Measurements from ENCODE around the gene MATN1. TPM values are rescaled to one million over a fixed set of nuclear protein-coding genes. Genes with fewer than 3 reads are reported as not detected.

Gene MATN1
- total RNA-seq, 2 experiments from 2014 or later = 0.34 TPM; not detected in 1

GRCh38 chr1:30749691-30750583, 26.6 kb upstream of the MATN1 start:
- intact Hi-C loops (cut with micrococcal nuclease) = loop anchor here (10.0 kb wide), 1 partner anchor 1185 kb away; the partner anchor contains the start of gene PTP4A2
- POLR2A ChIA-PET = interaction anchor here (1.2 to 3.3 kb wide), 4 partner anchors 8 to 23 kb away, joined by 3 to 29 read pairs (median 4); partner anchors contain the start of gene LAPTM5
- Mint-ChIP-seq H3K27me3 (no peaks in the 10 kb centered on the region), H3K36me3 (peaks cover 22% of the 10 kb centered on the region), H3K4me3 (peak overlapping the region; percentile 68), H3K4me1 (ENCODE audit: low read depth) (peaks cover 97% of the 10 kb centered on the region), H3K27ac (peak overlapping the region; percentile 96), H3K9me3 (no peaks in the 10 kb centered on the region)
- CTCF ChIA-PET = interaction anchor here (0.7 to 9.6 kb wide), 7 partner anchors 9 to 1568 kb away, joined by 3 to 63 read pairs (median 5); partner anchors contain the start of gene SRSF4
- DNase-seq = peak; percentile 83

- peaks cover 98% of the 10 kb centered on the region for H3K4me1 Mint-ChIP-seq (ENCODE audit: low read depth)
- ChIA-PET POLR2A (interaction anchor here (1.2 to 3.3 kb wide), 3 partner anchors 9 to 16 kb away, joined by 3 to 29 read pairs (median 5); partner anchors contain the start of gene LAPTM5), CTCF (interaction anchor here (0.7 to 9.6 kb wide), 9 partner anchors 10 to 1567 kb away, joined by 3 to 63 read pairs (median 4); partner anchors contain the start of gene SRSF4)
- peak; percentile 62 for DNase-seq
- no peaks in the 10 kb centered on the region for H3K27me3 Mint-ChIP-seq
- H3K36me3 Mint-ChIP-seq = peaks cover 22% of the 10 kb centered on the region
- no peaks in the 10 kb centered on the region for H3K9me3 Mint-ChIP-seq
- H3K4me3 Mint-ChIP-seq = peak overlapping the region; percentile 68
- peak overlapping the region; percentile 96 for H3K27ac Mint-ChIP-seq
- intact Hi-C loops (cut with micrococcal nuclease) = no loop called here
Observed at GRCh38 chr1:30748699-30749401, 25.5 kb upstream of the MATN1 start.

DNA sequence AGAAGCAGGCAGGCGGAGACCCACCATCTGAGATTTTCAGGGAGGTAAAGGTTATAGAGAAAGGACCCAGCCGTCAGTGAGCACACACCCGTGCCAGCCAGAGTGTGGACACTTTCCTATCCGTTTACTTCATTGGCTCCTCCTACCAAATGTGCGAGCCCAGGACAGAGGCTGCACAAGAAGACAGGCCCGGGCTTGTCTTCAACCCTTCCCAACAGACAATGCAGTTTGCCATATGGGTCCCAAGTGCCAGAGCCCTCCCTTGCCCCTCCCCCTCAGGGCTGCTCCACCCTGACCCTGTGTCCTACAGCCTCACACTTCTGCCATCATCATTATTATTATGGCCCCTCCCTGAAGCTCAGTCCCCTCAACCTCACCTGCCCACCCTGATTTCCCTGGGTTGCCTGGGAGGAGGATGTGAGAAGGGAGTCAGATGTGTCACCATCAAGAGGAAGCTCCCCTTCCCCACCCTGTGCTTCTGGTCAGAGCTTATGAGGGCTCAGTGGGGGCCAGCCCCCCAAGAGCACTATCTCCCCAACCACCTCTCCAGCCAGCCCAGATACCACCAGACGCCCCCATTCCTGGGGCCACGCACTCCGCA, 24.8 kb upstream of the MATN1 start:
- H3K27ac Mint-ChIP-seq = peak overlapping the region; percentile 96
- H3K4me1 Mint-ChIP-seq (ENCODE audit: low read depth) = peaks cover 98% of the 10 kb centered on the region
- no peak for DNase-seq
- no peaks in the 10 kb centered on the region for H3K9me3 Mint-ChIP-seq
- H3K27me3 Mint-ChIP-seq = no peaks in the 10 kb centered on the region
- intact Hi-C loops (cut with micrococcal nuclease) = no loop called here
- ChIA-PET CTCF (interaction anchor here (0.7 to 9.6 kb wide), 7 partner anchors 12 to 53 kb away, joined by 3 to 63 read pairs (median 4); no protein-coding TSS in a partner anchor), POLR2A (interaction anchor here (2.3 to 3.3 kb wide), 3 partner anchors 9 to 29 kb away, joined by 5 to 29 read pairs (median 9); partner anchors contain the start of gene LAPTM5)
- H3K4me3 Mint-ChIP-seq = peak overlapping the region; percentile 68
- peaks cover 22% of the 10 kb centered on the region for H3K36me3 Mint-ChIP-seq

DNA sequence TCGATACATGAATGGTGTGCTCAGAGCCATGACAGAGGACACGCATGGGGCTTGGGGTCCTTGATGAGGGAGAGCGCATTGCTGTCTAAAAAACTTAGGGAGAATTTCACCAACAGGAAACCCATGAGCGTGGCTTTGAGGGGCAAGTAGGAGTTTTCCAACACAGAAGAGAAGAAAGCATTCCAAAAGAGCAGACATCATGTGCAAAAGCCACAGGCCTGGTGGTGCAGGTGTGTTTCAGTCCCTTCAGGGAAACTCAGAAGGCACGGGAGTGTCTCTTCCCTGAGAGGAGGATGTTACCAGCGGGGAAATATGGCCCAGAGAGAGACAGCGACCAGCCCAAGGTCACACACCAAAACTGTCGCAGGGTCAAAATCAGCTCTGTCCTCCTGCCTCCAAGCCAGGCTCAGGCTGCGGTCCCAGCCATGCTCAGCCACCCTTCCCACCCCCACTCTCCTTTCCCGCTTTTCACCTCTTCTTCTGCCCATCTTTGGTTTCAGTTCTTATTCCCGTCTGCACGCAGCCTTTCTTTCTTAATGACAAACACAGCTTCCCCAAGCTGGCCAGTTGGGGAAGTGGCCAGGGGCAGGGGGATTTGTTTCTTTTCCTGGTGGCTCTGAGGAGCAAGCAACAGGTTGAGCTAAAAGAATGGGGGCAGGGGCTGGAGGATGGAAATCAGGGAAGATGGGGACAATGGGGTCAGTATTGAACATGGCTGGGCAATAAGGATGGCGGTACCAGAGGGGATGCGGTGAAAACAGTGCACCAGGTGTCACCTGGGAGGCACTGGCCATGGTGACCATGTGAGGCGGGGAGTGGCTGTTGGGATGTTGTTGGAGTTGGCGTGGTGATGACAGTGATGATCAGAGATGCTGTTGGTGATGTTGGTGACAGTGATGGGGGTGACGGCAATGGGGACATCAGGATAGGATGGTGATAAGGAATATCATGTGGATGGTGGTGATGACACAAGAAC, 23.9 kb upstream of the MATN1 start:
- no peak for DNase-seq
- peaks cover 99% of the 10 kb centered on the region for H3K4me1 Mint-ChIP-seq (ENCODE audit: low read depth)
- H3K36me3 Mint-ChIP-seq = peaks cover 26% of the 10 kb centered on the region
- peak overlapping the region; percentile 96 for H3K27ac Mint-ChIP-seq
- POLR2A ChIA-PET = interaction anchor here (2.3 to 5.5 kb wide), 3 partner anchors 9 to 28 kb away, joined by 9 to 75 read pairs (median 29); partner anchors contain the start of gene LAPTM5
- intact Hi-C loops (cut with micrococcal nuclease) = no loop called here
- CTCF ChIA-PET = interaction anchor here (1.3 to 9.6 kb wide), 3 partner anchors 14 to 32 kb away, joined by 3 to 63 read pairs (median 31); no protein-coding TSS in a partner anchor
- H3K4me3 Mint-ChIP-seq = peak overlapping the region; percentile 35
- H3K9me3 Mint-ChIP-seq = no peaks in the 10 kb centered on the region
- H3K27me3 Mint-ChIP-seq = no peaks in the 10 kb centered on the region

GRCh38 chr1:30746212-30747032, 23.0 kb upstream of the MATN1 start:
- peak overlapping the region; percentile 96 for H3K27ac Mint-ChIP-seq
- H3K36me3 Mint-ChIP-seq = peaks cover 31% of the 10 kb centered on the region
- ChIA-PET CTCF (interaction anchor here (4.8 to 9.6 kb wide), 4 partner anchors 10 to 36 kb away, joined by 27 to 65 read pairs (median 62); partner anchors contain the start of gene LAPTM5), POLR2A (interaction anchor here (0.5 to 5.5 kb wide), 3 partner anchors 10 to 34 kb away, joined by 3 to 75 read pairs (median 9); partner anchors contain the start of gene LAPTM5)
- H3K9me3 Mint-ChIP-seq = no peaks in the 10 kb centered on the region
- intact Hi-C loops (cut with micrococcal nuclease) = no loop called here
- DNase-seq = no peak
- peak overlapping the region; percentile 35 for H3K4me3 Mint-ChIP-seq
- peaks cover 98% of the 10 kb centered on the region for H3K4me1 Mint-ChIP-seq (ENCODE audit: low read depth)
- H3K27me3 Mint-ChIP-seq = no peaks in the 10 kb centered on the region

DNA sequence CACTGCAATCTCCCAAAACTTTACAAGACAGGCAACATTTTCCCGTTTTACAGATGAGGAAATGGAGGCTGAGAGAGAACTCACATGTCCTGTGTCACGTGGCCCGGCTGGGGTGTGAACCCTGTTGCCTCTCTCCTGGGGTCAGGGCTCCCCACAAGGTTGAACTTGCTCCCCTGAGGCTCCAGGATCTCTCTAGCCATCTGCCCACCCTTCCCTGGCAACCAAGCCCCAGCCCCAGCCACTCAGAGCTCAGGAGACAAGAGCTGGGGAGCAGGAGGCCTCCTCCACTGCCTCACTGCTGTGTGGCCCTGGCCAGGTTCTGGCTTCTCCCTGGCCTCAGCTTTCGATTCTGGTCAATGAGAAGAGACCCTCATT, 22.4 kb upstream of the MATN1 start:
- Mint-ChIP-seq H3K36me3 (peaks cover 37% of the 10 kb centered on the region), H3K27ac (peak overlapping the region; percentile 96), H3K27me3 (no peaks in the 10 kb centered on the region), H3K4me1 (ENCODE audit: low read depth) (peaks cover 98% of the 10 kb centered on the region), H3K4me3 (peak overlapping the region; percentile 35), H3K9me3 (no peaks in the 10 kb centered on the region)
- ChIA-PET CTCF (interaction anchor here (4.8 to 9.6 kb wide), 4 partner anchors 11 to 37 kb away, joined by 27 to 65 read pairs (median 62); partner anchors contain the start of gene LAPTM5), POLR2A (interaction anchor here (2.3 to 5.5 kb wide), 2 partner anchors 11 to 27 kb away, joined by 9 to 75 read pairs; partner anchors contain the start of gene LAPTM5)
- DNase-seq = no peak
- intact Hi-C loops (cut with micrococcal nuclease) = no loop called here

- intact Hi-C loops (cut with micrococcal nuclease) = no loop called here
- Mint-ChIP-seq H3K4me1 (ENCODE audit: low read depth) (peaks cover 98% of the 10 kb centered on the region), H3K27ac (peak overlapping the region; percentile 96), H3K36me3 (peaks cover 42% of the 10 kb centered on the region), H3K9me3 (no peaks in the 10 kb centered on the region), H3K4me3 (peak overlapping the region; percentile 35), H3K27me3 (no peaks in the 10 kb centered on the region)
- CTCF ChIA-PET = interaction anchor here (1.4 to 9.6 kb wide), 5 partner anchors 11 to 37 kb away, joined by 3 to 65 read pairs (median 61); partner anchors contain the start of gene LAPTM5
- DNase-seq = no peak
- POLR2A ChIA-PET = interaction anchor here (0.7 to 5.5 kb wide), 2 partner anchors 11 to 18 kb away, joined by 4 to 75 read pairs; partner anchors contain the start of gene LAPTM5
Observed at GRCh38 chr1:30745156-30745833, 21.9 kb upstream of the MATN1 start.

GRCh38 chr1:30744060-30744756, 20.8 kb upstream of the MATN1 start:
- POLR2A ChIA-PET = interaction anchor here (0.7 to 5.5 kb wide), 7 partner anchors 8 to 26 kb away, joined by 3 to 75 read pairs (median 5); partner anchors contain the start of gene LAPTM5
- Mint-ChIP-seq H3K4me1 (ENCODE audit: low read depth) (peaks cover 94% of the 10 kb centered on the region), H3K9me3 (no peaks in the 10 kb centered on the region), H3K4me3 (peak overlapping the region; percentile 50), H3K27ac (peak overlapping the region; percentile 96), H3K27me3 (no peaks in the 10 kb centered on the region), H3K36me3 (peaks cover 46% of the 10 kb centered on the region)
- intact Hi-C loops (cut with micrococcal nuclease) = no loop called here
- DNase-seq = peak; percentile 72
- CTCF ChIA-PET = interaction anchor here (0.6 to 9.6 kb wide), 14 partner anchors 8 to 1550 kb away, joined by 3 to 65 read pairs (median 4); partner anchors contain the start of gene LAPTM5
